ENCODE results near the gene DOCK2.

GRCh38 chr5:169850409-169850808 is 213.3 kb downstream of the DOCK2 start:
- TF ChIP-seq RNF2 (IDR thresholded peaks at IDR 0.05; ENCODE audit: borderline replicate concordance, low read depth, low read length, missing control alignments, poor library complexity, severe bottlenecking) = no peak
- TF ChIP-seq GABPA (IDR thresholded peaks at IDR 0.05; ENCODE audit: borderline replicate concordance, insufficient read depth, low read length) = no peak
- TF ChIP-seq TAF1 (IDR thresholded peaks at IDR 0.05; ENCODE audit: low read depth, low read length) = no peak
- TF ChIP-seq, protein P1, sequence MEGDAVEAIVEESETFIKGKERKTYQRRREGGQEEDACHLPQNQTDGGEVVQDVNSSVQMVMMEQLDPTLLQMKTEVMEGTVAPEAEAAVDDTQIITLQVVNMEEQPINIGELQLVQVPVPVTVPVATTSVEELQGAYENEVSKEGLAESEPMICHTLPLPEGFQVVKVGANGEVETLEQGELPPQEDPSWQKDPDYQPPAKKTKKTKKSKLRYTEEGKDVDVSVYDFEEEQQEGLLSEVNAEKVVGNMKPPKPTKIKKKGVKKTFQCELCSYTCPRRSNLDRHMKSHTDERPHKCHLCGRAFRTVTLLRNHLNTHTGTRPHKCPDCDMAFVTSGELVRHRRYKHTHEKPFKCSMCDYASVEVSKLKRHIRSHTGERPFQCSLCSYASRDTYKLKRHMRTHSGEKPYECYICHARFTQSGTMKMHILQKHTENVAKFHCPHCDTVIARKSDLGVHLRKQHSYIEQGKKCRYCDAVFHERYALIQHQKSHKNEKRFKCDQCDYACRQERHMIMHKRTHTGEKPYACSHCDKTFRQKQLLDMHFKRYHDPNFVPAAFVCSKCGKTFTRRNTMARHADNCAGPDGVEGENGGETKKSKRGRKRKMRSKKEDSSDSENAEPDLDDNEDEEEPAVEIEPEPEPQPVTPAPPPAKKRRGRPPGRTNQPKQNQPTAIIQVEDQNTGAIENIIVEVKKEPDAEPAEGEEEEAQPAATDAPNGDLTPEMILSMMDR (IDR thresholded peaks at IDR 0.05; ENCODE audit: control extremely low read depth in 1 of 3, insufficient read depth in 1 of 3, low read depth in 1 of 3, low read length in 3 of 3) = peak in 2 of 3 experiments; percentile 36 to 38; a peak in 3 of 4 replicates
- TF ChIP-seq CBX8 (IDR thresholded peaks at IDR 0.05; ENCODE audit: borderline replicate concordance, low read depth, low read length) = no peak
- TF ChIP-seq SIN3A (conservative IDR thresholded peaks at IDR 0.05 in 1 of 2, IDR thresholded peaks at IDR 0.05 in 1 of 2; ENCODE audit: low read depth in 1 of 2, low read length in 2 of 2) = no peak
- no peak for TF ChIP-seq EZH2 (IDR thresholded peaks at IDR 0.05; ENCODE audit: low read depth, low read length, severe bottlenecking)
- no peak for TF ChIP-seq RFX5 (IDR thresholded peaks at IDR 0.05; ENCODE audit: borderline replicate concordance, low read depth, low read length)
- TF ChIP-seq EP300 (IDR thresholded peaks at IDR 0.05; ENCODE audit: borderline replicate concordance in 1 of 2, low read depth in 2 of 2, low read length in 2 of 2) = no peak
- TF ChIP-seq POLR2AphosphoS5 (IDR thresholded peaks at IDR 0.05; ENCODE audit: low read depth, low read length) = no peak
- TF ChIP-seq POLR2A (IDR thresholded peaks at IDR 0.05; ENCODE audit: control extremely low read depth in 1 of 2, low read depth in 2 of 2, low read length in 2 of 2) = no peak
- TF ChIP-seq CHD2 (IDR thresholded peaks at IDR 0.05; ENCODE audit: low read length) = no peak
